Measurements from ENCODE around the gene EIF5A2.

DNA sequence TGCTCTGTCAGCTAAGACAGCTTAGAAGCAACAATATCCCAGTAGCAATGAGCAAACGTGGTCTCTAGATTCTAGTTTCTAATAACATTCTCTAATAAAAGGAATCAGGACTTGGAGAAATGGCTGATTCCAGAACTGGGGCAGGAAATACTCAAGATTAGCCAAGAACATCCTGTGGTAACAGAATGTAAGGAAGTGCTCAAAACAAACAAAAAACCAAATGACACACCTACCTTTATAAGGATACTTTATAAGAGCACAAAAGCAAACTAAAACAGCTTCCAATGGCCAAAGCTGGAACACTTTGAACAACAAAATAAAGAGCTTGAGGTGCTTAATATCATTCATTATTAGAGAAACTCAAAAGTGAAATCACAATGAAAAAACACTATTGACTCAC lies 33.1 kb upstream of the EIF5A2 start:
- TF ChIP-seq, protein P1, sequence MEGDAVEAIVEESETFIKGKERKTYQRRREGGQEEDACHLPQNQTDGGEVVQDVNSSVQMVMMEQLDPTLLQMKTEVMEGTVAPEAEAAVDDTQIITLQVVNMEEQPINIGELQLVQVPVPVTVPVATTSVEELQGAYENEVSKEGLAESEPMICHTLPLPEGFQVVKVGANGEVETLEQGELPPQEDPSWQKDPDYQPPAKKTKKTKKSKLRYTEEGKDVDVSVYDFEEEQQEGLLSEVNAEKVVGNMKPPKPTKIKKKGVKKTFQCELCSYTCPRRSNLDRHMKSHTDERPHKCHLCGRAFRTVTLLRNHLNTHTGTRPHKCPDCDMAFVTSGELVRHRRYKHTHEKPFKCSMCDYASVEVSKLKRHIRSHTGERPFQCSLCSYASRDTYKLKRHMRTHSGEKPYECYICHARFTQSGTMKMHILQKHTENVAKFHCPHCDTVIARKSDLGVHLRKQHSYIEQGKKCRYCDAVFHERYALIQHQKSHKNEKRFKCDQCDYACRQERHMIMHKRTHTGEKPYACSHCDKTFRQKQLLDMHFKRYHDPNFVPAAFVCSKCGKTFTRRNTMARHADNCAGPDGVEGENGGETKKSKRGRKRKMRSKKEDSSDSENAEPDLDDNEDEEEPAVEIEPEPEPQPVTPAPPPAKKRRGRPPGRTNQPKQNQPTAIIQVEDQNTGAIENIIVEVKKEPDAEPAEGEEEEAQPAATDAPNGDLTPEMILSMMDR (IDR thresholded peaks at IDR 0.05 in 4 of 5, conservative IDR thresholded peaks at IDR 0.05 in 1 of 5), result no peak
- no peak for TF ChIP-seq POLR2A (IDR thresholded peaks at IDR 0.05)
